ENCODE measurements around the gene SDR39U1. TPM values are rescaled to one million over a fixed set of nuclear protein-coding genes. Genes with fewer than 3 reads are reported as not detected.

The SDR39U1 gene
- total and polyA plus RNA-seq, 2 experiments from 2014 or later = 34.1 to 99.7 TPM

GRCh38 chr14:24434036-24434435 lies 8.5 kb downstream of the SDR39U1 start:
- Histone ChIP-seq H3K36me3 (replicated peaks; ENCODE audit: insufficient read depth, low read depth) (no peaks in the 10 kb centered on the region), H3K4me1 (ENCODE audit: insufficient read depth) (peaks cover 17% of the 10 kb centered on the region), H4K20me1 (ENCODE audit: insufficient read depth, poor library complexity, severe bottlenecking) (peaks cover 22% of the 10 kb centered on the region), H3K27ac (no peak overlapping the region), H3K27me3 (no peaks in the 10 kb centered on the region), H3K79me2 (peaks cover 36% of the 10 kb centered on the region), H3K4me2 (no peak overlapping the region), H2AFZ (no peak overlapping the region), H3K9me2 (replicated peaks; ENCODE audit: insufficient read depth) (no peaks in the 10 kb centered on the region), H3K9me3 (ENCODE audit: low read depth) (no peaks in the 10 kb centered on the region), H3K4me3 (no peak overlapping the region)
- 95% methylated on average over 7 of the region's 7 CpGs for WGBS (ENCODE audit: low lambda C conversion rate, missing lambda C conversion rate)
- DNase-seq (ENCODE audit: low spot score) = no peak
- TF ChIP-seq CTCF (IDR thresholded peaks at IDR 0.05; ENCODE audit: poor library complexity) (no peak), EZH2 (IDR thresholded peaks at IDR 0.05; ENCODE audit: borderline replicate concordance) (no peak), EZH2phosphoT487 (IDR thresholded peaks at IDR 0.05; ENCODE audit: low read depth, severe bottlenecking, unreplicated experiment) (no peak)

GRCh38 chr14:24432259-24433131 lies 10.1 kb downstream of the SDR39U1 start:
- no peak for TF ChIP-seq EZH2 (IDR thresholded peaks at IDR 0.05; ENCODE audit: borderline replicate concordance)
- TF ChIP-seq CTCF (IDR thresholded peaks at IDR 0.05; ENCODE audit: poor library complexity) = no peak
- no peak for TF ChIP-seq EZH2phosphoT487 (IDR thresholded peaks at IDR 0.05; ENCODE audit: low read depth, severe bottlenecking, unreplicated experiment)
- H3K27me3 ChIP-seq = no peaks in the 10 kb centered on the region
- no peaks in the 10 kb centered on the region for H3K9me2 ChIP-seq (replicated peaks; ENCODE audit: insufficient read depth)
- H4K20me1 ChIP-seq (ENCODE audit: insufficient read depth, poor library complexity, severe bottlenecking) = peaks cover 22% of the 10 kb centered on the region
- H3K36me3 ChIP-seq (replicated peaks; ENCODE audit: insufficient read depth, low read depth) = no peaks in the 10 kb centered on the region
- H3K4me3 ChIP-seq = no peak overlapping the region
- no peak overlapping the region for H2AFZ ChIP-seq
- H3K9me3 ChIP-seq (ENCODE audit: low read depth) = no peaks in the 10 kb centered on the region
- peaks cover 28% of the 10 kb centered on the region for H3K4me1 ChIP-seq (ENCODE audit: insufficient read depth)
- peak overlapping the region; percentile 97 for H3K4me2 ChIP-seq
- peaks cover 38% of the 10 kb centered on the region for H3K79me2 ChIP-seq
- no peak for DNase-seq (ENCODE audit: low spot score)
- WGBS (ENCODE audit: low lambda C conversion rate, missing lambda C conversion rate) = 94% methylated on average over 23 of the region's 24 CpGs
- H3K27ac ChIP-seq = no peak overlapping the region

- Histone ChIP-seq H3K27ac (peak overlapping the region; percentile 98), H3K4me3 (peak overlapping the region; percentile 89), H4K20me1 (ENCODE audit: insufficient read depth, poor library complexity, severe bottlenecking) (peaks cover 22% of the 10 kb centered on the region), H3K9me3 (ENCODE audit: low read depth) (no peaks in the 10 kb centered on the region), H3K9me2 (replicated peaks; ENCODE audit: insufficient read depth) (no peaks in the 10 kb centered on the region), H3K4me1 (ENCODE audit: insufficient read depth) (peaks cover 33% of the 10 kb centered on the region), H3K4me2 (peak overlapping the region; percentile 97), H3K36me3 (replicated peaks; ENCODE audit: insufficient read depth, low read depth) (no peaks in the 10 kb centered on the region), H2AFZ (no peak overlapping the region), H3K79me2 (peaks cover 38% of the 10 kb centered on the region), H3K27me3 (no peaks in the 10 kb centered on the region)
- peak; percentile 96 for DNase-seq (ENCODE audit: low spot score)
- TF ChIP-seq EZH2 (IDR thresholded peaks at IDR 0.05; ENCODE audit: borderline replicate concordance) (no peak), CTCF (IDR thresholded peaks at IDR 0.05; ENCODE audit: poor library complexity) (peak; percentile 94), EZH2phosphoT487 (IDR thresholded peaks at IDR 0.05; ENCODE audit: low read depth, severe bottlenecking, unreplicated experiment) (no peak)
- 56% methylated on average over 15 of the region's 15 CpGs for WGBS (ENCODE audit: low lambda C conversion rate, missing lambda C conversion rate)
Measured at GRCh38 chr14:24431569-24432258, 10.9 kb downstream of the SDR39U1 start.

Data from hepatocyte (in vitro differentiated cells).